ENCODE results near the gene SMPD4. TPM values are rescaled to one million over a fixed set of nuclear protein-coding genes. Genes with fewer than 3 reads are reported as not detected.
"Not testable (repeated sequence)": the region's sequence is repeated elsewhere in the genome, so short reads cannot be mapped to it uniquely, and the experiment has no call there.

Gene SMPD4
- total and polyA plus RNA-seq, 9 donors = 15.4 to 47.3 (median 37.0) TPM

- H3K36me3 ChIP-seq (ENCODE audit: control insufficient read depth, insufficient read depth, low read length) = peaks cover 45% of the 10 kb centered on the region
- WGBS (ENCODE audit: insufficient coverage) = no CpG with 5 or more reads among the region's 4 CpGs
- H3K9me3 ChIP-seq (replicated peaks; ENCODE audit: control insufficient read depth, low read depth, low read length); DNase-seq; H3K4me3 ChIP-seq (ENCODE audit: low read length); H3K27ac ChIP-seq (ENCODE audit: low read length); H3K4me1 ChIP-seq (ENCODE audit: control insufficient read depth, insufficient read depth, low read length); H3K27me3 ChIP-seq (ENCODE audit: control insufficient read depth, insufficient read depth, low read length): not testable (repeated sequence)
Observed at GRCh38 chr2:130159376-130159775, 22.0 kb downstream of the SMPD4 start.

DNA sequence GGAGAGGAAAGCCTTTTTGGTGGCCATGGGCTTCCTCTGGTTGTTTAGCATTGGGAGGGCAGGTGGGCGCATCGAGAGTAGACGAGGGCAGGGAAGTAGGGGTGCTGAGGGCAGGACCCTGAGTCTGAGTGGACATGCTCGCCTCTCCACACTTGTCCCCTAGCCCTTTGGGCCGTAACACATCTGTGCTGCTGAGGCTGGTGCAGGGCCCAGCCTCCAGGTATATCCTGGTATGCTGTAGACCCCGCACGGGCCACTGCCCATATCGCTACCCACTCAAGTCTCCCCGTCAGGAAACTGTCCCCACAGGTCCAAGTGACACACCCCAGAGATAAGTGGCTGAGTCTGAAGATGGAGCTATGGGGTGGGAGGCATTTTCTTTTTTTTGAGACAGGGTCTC is 22.8 kb downstream of the SMPD4 start:
- Histone ChIP-seq H3K4me1 (ENCODE audit: control insufficient read depth, insufficient read depth, low read length) (no peaks in the 10 kb centered on the region), H3K27me3 (ENCODE audit: control insufficient read depth, insufficient read depth, low read length) (no peaks in the 10 kb centered on the region), H3K9me3 (replicated peaks; ENCODE audit: control insufficient read depth, low read depth, low read length) (no peaks in the 10 kb centered on the region), H3K4me3 (ENCODE audit: low read length) (no peak overlapping the region), H3K36me3 (ENCODE audit: control insufficient read depth, insufficient read depth, low read length) (peaks cover 41% of the 10 kb centered on the region), H3K27ac (ENCODE audit: low read length) (no peak overlapping the region)
- no peak for DNase-seq
- WGBS (ENCODE audit: insufficient coverage) = 87% methylated on average over 3 of the region's 9 CpGs

- not testable (repeated sequence) for H3K9me3 ChIP-seq (replicated peaks; ENCODE audit: control insufficient read depth, low read depth, low read length); H3K27me3 ChIP-seq (ENCODE audit: control insufficient read depth, insufficient read depth, low read length); DNase-seq; H3K4me3 ChIP-seq (ENCODE audit: low read length); H3K4me1 ChIP-seq (ENCODE audit: control insufficient read depth, insufficient read depth, low read length); H3K27ac ChIP-seq (ENCODE audit: low read length)
- 74% methylated on average over 4 of the region's 13 CpGs for WGBS (ENCODE audit: insufficient coverage)
- peaks cover 41% of the 10 kb centered on the region for H3K36me3 ChIP-seq (ENCODE audit: control insufficient read depth, insufficient read depth, low read length)
Observed at GRCh38 chr2:130157825-130158514, 23.4 kb downstream of the SMPD4 start.

DNA sequence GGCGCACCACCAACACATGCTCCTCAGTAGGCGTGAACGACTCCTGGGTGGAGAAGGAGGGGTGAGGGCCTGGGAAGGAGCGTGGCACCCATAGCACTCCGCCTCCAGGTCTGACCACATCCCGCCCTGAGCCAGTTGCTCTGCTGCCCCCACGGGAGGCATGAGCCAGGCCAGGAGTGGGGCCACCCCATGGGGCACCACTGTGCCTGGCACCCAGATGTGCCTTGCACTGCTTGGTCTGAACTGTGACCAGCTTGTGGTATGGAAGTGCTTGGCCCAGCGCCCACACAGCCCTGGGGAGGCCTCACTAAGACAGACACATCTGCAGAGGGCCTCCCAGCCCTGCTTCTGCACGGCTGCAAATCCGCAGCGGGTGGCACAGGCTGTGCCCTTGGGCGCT is 24.0 kb downstream of the SMPD4 start:
- WGBS (ENCODE audit: insufficient coverage) = 90% methylated on average over 3 of the region's 12 CpGs

GRCh38 chr2:130156624-130157004 is 24.8 kb downstream of the SMPD4 start:
- DNase-seq = no peak
- no peak overlapping the region for H3K27ac ChIP-seq (ENCODE audit: low read length)
- H3K9me3 ChIP-seq (replicated peaks; ENCODE audit: control insufficient read depth, low read depth, low read length) = no peaks in the 10 kb centered on the region
- no peaks in the 10 kb centered on the region for H3K4me1 ChIP-seq (ENCODE audit: control insufficient read depth, insufficient read depth, low read length)
- H3K4me3 ChIP-seq (ENCODE audit: low read length) = no peak overlapping the region
- peaks cover 38% of the 10 kb centered on the region for H3K36me3 ChIP-seq (ENCODE audit: control insufficient read depth, insufficient read depth, low read length)
- H3K27me3 ChIP-seq (ENCODE audit: control insufficient read depth, insufficient read depth, low read length) = no peaks in the 10 kb centered on the region
- 81% methylated on average over 5 of the region's 9 CpGs for WGBS (ENCODE audit: insufficient coverage)

More for the DNA sequence above, 24.0 kb downstream of the SMPD4 start:
- not testable (repeated sequence) for H3K4me1 ChIP-seq (ENCODE audit: control insufficient read depth, insufficient read depth, low read length); H3K4me3 ChIP-seq (ENCODE audit: low read length); H3K27ac ChIP-seq (ENCODE audit: low read length); H3K9me3 ChIP-seq (replicated peaks; ENCODE audit: control insufficient read depth, low read depth, low read length); H3K27me3 ChIP-seq (ENCODE audit: control insufficient read depth, insufficient read depth, low read length); DNase-seq
- peaks cover 38% of the 10 kb centered on the region for H3K36me3 ChIP-seq (ENCODE audit: control insufficient read depth, insufficient read depth, low read length)

DNA sequence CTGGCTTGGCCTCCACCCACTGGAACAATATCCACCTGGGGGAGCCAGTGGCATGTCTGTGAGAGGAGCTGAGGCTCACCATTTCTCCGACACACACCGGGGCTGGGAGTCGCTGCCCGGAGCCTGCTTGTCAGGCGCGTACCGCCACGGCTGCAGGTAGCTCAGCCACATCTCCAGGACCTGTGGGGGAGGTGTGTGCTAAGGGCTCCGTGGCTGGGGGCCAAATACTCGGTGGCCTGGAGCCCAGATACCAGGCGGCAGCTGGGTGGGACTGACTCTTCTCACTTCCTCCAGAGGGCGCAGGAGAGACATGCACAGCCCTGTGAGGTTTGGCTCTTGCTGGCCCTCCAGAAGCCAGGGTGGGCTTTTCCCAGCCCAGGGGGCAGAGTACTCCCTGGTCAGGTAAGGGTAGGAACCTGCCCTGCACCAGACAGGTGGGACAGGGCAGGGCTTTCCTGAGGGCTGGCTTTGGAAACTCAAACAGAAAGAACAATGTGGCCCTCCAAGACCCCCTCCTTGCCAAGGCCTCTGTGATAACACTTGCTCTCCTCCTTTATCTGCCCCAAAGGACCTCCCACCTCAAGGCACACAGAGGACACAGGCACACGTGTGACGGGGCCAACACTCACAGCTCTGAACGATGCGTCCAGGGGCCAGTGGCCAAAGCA is 25.3 kb downstream of the SMPD4 start:
- H3K4me1 ChIP-seq (ENCODE audit: control insufficient read depth, insufficient read depth, low read length); H3K4me3 ChIP-seq (ENCODE audit: low read length); H3K27ac ChIP-seq (ENCODE audit: low read length); H3K9me3 ChIP-seq (replicated peaks; ENCODE audit: control insufficient read depth, low read depth, low read length); H3K27me3 ChIP-seq (ENCODE audit: control insufficient read depth, insufficient read depth, low read length): not testable (repeated sequence)
- peak; percentile 33 for DNase-seq
- 86% methylated on average over 7 of the region's 16 CpGs for WGBS (ENCODE audit: insufficient coverage)
- H3K36me3 ChIP-seq (ENCODE audit: control insufficient read depth, insufficient read depth, low read length) = peaks cover 38% of the 10 kb centered on the region

DNA sequence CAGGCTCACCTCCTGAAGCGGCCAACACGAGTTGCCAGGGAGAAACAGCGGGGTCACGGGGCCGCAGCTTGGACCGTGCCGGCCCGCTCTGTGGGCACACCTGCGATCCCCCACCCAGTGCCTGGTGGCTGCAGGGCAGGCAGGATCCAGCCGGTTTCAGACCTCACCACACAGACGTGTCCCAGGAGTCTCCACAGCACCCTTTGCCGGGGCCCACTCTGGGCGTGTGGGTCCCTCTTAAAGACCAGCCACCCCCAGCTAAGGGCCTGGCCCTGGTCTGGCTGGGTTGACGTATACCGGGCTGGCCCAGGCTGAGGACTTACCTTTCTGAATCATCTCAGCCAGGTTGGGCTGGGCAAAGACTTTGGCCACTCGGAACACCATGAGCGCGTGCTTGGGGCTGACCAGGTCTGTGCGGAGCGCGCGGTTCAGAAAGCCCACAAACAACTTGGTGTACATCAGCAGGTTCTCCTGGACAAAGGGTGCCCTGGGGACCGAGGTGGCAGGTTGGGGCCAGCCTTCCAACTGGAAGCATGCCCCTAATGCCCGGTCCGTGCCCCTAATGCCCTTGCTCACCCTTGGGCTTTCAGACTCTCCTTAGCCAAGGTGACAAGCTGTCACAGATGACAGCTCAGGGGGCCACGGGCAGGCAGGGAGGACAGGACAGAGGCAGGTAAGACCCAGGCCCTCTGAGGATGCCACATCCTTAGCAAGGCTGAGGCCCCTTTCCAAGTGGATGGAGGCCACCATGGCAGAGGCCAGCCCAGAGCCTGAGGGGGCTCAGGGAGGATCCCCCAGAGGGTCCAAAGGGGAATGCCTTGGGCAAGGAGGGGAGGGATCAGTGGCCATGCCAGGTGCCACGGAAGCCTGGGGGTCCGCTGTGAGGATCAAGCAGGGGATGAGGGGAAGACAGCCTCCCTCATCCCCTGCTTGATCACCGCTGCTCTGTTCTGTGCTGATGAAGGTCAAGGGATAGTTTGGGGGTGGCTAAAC is 26.3 kb downstream of the SMPD4 start:
- Histone ChIP-seq H3K4me3 (ENCODE audit: low read length) (no peak overlapping the region), H3K36me3 (ENCODE audit: control insufficient read depth, insufficient read depth, low read length) (peaks cover 36% of the 10 kb centered on the region), H3K27ac (ENCODE audit: low read length) (no peak overlapping the region), H3K9me3 (replicated peaks; ENCODE audit: control insufficient read depth, low read depth, low read length) (no peaks in the 10 kb centered on the region), H3K27me3 (ENCODE audit: control insufficient read depth, insufficient read depth, low read length) (no peaks in the 10 kb centered on the region), H3K4me1 (ENCODE audit: control insufficient read depth, insufficient read depth, low read length) (no peaks in the 10 kb centered on the region)
- WGBS (ENCODE audit: insufficient coverage) = 93% methylated on average over 28 of the region's 29 CpGs
- DNase-seq = no peak

DNA sequence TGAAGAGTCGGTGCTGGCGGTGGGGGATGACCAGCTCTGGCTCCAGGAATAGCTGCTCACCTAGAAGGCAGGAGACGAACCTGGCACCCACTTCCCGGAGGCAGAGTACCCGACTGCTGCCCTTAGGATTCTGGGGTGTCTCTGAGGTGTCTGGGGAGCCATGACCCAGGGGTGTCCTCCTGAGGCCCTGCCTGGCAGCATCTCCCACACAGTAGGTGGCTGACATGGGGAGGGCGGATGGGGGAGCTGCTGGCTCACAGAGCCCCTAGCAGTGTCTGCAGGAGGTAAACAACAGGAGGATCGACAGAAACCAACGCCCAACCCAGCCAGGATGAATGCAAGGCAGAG is 27.0 kb downstream of the SMPD4 start:
- H3K27me3 ChIP-seq (ENCODE audit: control insufficient read depth, insufficient read depth, low read length); H3K4me1 ChIP-seq (ENCODE audit: control insufficient read depth, insufficient read depth, low read length); H3K4me3 ChIP-seq (ENCODE audit: low read length); H3K9me3 ChIP-seq (replicated peaks; ENCODE audit: control insufficient read depth, low read depth, low read length); H3K27ac ChIP-seq (ENCODE audit: low read length); DNase-seq: not testable (repeated sequence)
- H3K36me3 ChIP-seq (ENCODE audit: control insufficient read depth, insufficient read depth, low read length) = peaks cover 30% of the 10 kb centered on the region
- no CpG with 5 or more reads among the region's 8 CpGs for WGBS (ENCODE audit: insufficient coverage)

DNA sequence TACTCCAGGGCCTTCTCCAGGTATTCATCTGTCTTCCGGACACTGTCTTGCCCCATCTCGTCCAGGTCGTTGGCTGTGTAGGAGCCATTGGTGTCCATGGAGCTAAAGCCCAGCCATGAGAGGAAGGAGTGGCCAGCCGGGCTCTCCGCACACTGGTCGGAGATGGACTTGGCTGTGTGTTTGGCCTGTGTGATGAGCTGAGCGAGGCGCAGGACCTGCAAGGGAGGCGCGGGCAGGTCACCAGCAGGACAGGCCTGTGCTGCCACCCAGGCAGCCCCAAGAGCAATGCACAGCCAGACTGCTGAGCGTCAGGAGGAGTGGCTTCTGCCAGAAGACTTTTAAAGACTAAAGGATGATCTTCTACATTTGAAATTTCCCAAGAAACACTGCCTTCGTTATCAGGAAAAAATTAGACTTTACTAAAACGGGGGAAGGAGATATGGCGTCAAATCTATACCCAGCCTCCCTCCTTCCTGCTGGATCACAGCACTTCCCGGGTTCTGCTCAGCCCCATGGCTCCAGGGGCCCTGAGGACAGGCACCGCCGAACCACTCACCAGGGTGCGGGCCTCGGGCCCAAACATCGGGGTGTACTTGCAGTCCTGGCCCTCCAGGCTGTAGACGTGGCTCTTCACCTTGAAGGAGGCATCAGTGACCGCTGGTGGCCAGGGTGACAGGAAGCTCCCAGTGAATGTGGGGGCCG is 27.5 kb downstream of the SMPD4 start:
- 96% methylated on average over 10 of the region's 23 CpGs for WGBS (ENCODE audit: insufficient coverage)

More for the DNA sequence above, 27.5 kb downstream of the SMPD4 start:
- H3K4me1 ChIP-seq (ENCODE audit: control insufficient read depth, insufficient read depth, low read length); H3K27me3 ChIP-seq (ENCODE audit: control insufficient read depth, insufficient read depth, low read length); H3K4me3 ChIP-seq (ENCODE audit: low read length); H3K9me3 ChIP-seq (replicated peaks; ENCODE audit: control insufficient read depth, low read depth, low read length); DNase-seq; H3K27ac ChIP-seq (ENCODE audit: low read length): not testable (repeated sequence)
- peaks cover 30% of the 10 kb centered on the region for H3K36me3 ChIP-seq (ENCODE audit: control insufficient read depth, insufficient read depth, low read length)

Measured in muscle of leg (tissue), 11 donors.